H1 (cell line): ENCODE data around the gene TK1. TPM values are rescaled to one million over a fixed set of nuclear protein-coding genes. Genes with fewer than 3 reads are reported as not detected.

Source experiments
- CTCF ChIP-seq, 3 experiments: IDR thresholded peaks; 1 replicate in 2 of 3; 2 replicates in 1 of 3; pipeline versions ENCODE4 v1.5.1 to v1.6.1; 2011; ENCODE audit warnings: low read length in 3 of 3, mild to moderate bottlenecking in 3 of 3, inconsistent platforms in 2 of 3, low read depth in 1 of 3, moderate library complexity in 1 of 3; ENCODE audit not compliant: insufficient read depth in 1 of 3; ENCODE audit errors: control extremely low read depth in 1 of 3
- polyA plus RNA-seq, 7 experiments: library from polyadenylated mRNA; depleted of rRNA in 3 of 7; stranded (reverse) in 5 of 7; unstranded in 2 of 7; fragments of >200 nt in 5 of 7; fragments of 200-250 nt in 2 of 7; gene quantifications; 1 replicate in 5 of 7; 2 replicates in 1 of 7; 4 replicates in 1 of 7; pipeline versions ENCODE4 v1.2.1 to v1.2.3, GENCODE V29; 2011 to 2013; ENCODE audit warnings: missing spikeins in 2 of 7, mixed read lengths in 2 of 7
- total RNA-seq: library from RNA; stranded (reverse); fragmentation: NEBNext Ultra II Directional; extraction: Animal tissue kit (Norgen Biotek cat#: 25700); gene quantifications from 2 replicates; pipeline ENCODE4 v1.2.1, GENCODE V29; 2021

Gene TK1
- total and polyA plus RNA-seq, 2 of the 8 experiments (the other 6 are each of a cell fraction or from before 2014, with no cell fraction given): 66.9 to 147 TPM

DNA sequence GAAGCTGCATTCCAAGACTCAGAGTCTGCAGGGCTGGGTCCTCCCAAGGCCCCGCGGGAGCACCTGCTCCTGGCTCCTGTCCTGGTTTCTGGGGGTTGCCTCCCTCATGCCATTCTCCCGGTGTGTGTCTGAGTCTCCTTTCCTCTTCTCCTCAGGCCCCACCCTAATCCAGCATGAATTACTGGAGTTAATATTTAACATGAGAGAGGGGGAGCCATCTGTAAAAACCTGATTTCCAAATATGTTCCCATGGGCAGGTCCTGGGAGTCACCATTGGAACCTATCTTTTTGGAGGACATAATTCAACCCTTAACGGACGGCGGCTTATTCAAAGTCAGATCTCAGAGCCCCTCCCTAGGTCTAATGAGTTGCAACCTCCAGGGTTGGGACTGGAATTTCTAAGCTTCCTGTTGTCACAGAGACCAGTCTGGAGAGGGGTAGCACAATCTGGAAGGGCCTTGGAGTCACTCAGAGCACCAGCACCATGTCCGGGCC, 35.3 kb downstream of the TK1 start (continued):
- TF ChIP-seq CTCF (IDR thresholded peaks at IDR 0.05; ENCODE audit: control extremely low read depth in 1 of 3, insufficient read depth in 1 of 3, low read depth in 1 of 3, low read length in 3 of 3): no peak
